Hematopoietic multipotent progenitor cell treated with erythropoietin and hydrocortisone succinate and interleukin-3 and kit ligand, for 8 days (in vitro differentiated cells): ENCODE results near the gene HECA.
"Not testable (repeated sequence)": the region's sequence is repeated elsewhere in the genome, so short reads cannot be mapped to it uniquely, and the experiment has no call there.

Experiments
- DNase-seq: peaks from one replicate; pipeline ENCODE4 v3.0.0-alpha.2; 2015

The HECA gene

DNA sequence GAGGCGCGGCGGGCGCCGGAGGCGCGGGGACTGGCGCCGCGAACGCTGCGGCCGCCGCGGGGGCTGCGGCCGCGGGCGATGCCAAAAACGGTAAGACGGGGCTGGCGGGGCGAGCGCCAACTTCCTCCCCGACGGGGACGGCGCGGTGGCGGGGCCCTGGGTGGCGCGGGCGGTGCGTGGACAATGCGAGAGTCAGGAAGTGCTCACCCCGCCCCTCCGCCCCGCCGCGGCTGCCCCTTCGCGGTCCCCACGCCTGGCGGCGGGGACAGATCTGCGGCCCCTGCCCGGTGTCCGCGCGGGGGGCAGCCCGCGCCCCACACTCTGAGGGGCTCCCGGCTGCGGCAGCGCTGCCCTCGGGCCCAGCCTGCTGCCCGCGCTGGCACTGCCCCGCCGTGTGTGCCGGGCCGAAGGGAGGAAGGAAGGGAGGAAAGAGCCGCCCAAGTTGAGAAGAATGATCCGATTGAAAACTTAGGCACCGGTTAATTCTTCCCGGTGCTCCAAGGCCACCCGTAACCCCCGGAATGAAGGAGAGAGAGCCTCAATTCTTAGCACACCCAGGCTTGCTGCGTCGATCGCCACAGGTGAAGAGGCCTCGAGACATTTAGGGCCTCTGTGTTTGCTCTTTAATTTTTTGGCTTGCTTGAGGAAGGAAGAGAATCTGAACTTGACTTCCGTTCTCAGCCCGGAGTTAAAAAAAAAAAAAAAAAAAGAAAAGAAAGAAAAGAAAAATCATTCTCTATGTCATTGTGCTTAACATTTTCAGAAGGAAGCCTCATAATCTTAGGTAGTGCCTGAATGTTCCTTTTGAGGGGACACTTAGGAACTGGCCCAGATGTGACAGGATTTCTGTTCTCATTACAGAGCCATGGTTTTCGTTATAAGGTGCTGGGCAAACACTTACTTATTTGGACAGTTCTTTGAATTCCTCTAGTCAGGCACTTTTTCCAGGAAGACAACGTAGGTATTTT is 982 bp downstream of the HECA start:
- peak; percentile 31 for DNase-seq

DNA sequence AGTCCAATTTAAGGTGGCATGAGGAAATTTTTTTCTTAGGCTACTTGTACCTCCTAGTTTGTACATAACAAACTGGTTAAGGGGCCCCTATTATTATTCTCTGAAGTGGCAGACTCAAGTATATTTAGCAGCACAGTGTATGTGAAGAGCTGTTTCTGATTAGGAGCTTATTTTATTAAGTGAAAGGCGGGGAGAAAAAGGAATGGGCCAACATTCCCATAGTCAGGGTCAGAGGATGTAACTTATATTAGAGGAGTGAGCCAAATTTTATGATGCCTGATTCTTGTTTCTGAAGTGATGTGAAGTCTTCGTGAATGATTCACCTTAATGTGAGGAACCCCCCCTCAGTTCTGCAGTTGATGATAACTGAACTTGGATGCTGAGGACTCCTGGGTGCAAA is 2.8 kb downstream of the HECA start:
- DNase-seq, result no peak

DNA sequence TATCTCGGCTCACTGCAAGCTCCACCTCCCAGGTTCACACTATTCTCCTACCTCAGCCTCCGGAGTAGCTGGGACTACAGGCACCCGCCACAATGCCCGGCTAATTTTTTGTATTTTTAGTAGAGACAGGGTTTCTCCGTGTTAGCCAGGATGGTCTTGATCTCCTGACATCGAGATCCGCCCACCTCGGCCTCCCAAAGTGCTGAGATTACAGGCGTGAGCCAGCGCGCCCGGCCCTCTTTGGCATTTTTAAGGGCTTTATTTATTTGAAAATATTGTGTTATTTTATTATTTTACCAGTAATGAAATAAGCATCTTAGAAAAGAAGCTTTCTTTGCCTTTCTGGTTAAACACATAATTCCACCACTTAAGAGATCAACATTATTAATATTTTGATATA is 6.0 kb downstream of the HECA start:
- DNase-seq, result not testable (repeated sequence)

DNA sequence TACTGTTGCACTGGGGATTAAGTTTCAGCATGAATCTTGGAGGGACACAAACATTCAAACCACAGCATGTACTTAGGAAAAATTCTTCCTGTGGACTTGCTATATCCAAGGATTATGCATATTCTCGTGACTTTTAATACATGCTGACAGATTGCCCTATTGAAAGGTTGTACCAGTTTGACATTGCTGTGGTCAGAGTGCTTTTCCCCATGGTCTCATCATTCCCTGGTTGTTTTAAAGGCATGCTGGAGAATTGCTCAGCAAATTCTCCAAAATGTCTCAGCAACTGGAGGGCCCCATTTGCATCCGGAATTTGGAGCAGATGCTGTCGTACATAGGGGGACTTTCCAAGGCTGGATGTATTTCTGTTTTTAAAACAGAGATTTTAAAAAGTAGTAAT is 7.4 kb downstream of the HECA start:
- DNase-seq, result no peak

DNA sequence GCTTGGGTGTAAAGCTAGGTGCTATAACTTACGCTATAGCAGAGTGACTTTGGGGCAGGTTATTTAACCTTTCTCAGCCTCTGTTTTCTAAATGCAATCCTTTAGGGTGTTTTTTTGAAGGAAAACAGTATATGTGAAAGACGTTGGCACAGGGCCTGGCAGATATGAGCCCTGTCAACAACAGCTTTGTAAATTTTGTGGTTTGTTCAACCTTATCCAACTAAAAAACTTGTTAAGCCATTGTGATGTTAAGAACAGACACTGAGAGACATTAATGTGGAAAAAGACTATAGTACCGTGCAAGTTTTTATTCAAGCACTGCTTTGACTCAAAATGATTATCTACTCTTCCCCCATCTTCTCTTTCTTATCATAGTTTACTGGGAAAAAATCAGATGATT is 8.2 kb downstream of the HECA start:
- DNase-seq, result peak; percentile 57

DNA sequence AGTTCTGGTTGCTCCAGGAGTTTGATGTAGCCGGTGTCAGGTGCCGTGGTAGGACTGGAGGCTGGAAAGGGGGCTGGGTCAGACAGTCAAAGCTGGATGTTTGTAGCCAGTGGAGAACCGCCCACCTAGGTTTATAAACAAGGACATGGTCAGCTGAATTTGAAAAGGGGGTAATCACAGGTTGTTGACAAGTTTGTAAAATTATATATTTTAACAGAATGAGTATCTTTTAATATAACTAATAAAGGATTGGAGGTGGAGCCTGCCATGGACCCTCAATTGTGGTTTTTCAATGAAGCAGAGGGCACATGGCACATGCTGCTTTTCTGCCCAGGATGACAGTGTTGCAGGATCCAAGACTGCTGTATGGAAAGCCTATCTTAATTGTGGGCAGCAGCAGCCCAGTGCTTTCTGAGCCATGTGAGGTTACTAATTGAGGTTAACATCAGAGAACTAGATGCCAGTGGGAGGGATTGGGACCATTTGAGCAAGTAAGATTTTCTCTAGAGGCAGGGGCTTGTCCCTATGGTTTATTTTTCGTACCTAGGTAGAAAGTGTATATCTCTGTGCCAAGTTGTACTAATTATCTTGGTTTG is 9.7 kb downstream of the HECA start:
- peak; percentile 24 for DNase-seq

DNA sequence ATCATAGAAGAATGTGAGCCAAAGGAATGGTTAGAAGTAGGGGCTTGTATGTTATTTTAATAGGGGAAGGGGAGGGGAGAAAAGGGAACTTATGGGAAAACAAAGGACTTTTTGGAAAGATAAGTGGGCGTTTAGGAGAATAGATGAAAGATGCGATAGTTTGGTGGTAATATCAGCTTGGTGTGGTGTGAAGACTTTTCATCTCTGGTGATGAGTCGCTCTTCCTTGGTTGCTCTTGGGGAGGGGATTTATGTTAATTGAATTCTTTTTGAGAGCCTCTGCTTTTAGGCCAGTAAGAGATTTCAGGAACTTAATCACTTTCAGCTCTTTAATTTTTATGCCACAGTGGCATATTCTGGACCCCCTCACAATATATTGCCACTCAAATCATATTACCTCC is 10.8 kb downstream of the HECA start:
- DNase-seq, result no peak

DNA sequence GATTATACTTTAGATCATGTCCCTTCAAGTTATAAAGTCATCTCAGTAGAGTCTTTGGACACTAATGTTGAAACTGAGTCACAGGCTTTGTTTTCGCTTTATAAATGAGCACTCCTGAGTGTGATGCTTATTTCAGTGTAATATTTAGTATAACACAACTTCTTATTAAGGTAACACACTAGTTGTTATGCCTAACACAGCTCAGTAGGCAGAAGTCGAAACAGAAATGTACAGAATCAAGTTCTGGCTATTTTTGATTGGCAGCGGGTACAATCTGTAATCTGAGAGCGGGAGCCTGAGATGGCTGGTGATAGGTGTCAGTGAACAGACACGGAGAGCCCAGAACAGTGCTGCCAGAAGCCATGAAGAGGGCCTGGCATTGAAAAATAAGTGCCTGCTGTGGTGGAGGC is 11.4 kb downstream of the HECA start:
- DNase-seq, result no peak

DNA sequence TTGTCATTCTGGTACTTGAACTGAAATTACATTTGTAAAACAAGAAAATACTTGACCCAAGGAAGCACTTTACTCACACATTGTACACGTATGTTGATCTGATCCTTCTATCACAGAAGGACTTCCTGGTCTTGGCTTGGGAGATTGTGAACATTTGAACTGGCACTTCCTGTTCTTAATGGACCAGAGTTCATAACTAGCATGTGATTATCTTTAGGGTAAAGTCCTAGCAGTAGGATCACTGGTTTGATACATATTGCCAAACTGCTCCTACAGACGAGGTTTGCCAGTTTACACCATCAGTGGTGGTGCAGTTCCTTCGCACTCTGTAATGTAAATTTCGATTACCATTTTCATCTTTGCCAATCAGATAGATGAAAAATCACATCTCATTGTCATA is 12.7 kb downstream of the HECA start:
- no peak for DNase-seq

DNA sequence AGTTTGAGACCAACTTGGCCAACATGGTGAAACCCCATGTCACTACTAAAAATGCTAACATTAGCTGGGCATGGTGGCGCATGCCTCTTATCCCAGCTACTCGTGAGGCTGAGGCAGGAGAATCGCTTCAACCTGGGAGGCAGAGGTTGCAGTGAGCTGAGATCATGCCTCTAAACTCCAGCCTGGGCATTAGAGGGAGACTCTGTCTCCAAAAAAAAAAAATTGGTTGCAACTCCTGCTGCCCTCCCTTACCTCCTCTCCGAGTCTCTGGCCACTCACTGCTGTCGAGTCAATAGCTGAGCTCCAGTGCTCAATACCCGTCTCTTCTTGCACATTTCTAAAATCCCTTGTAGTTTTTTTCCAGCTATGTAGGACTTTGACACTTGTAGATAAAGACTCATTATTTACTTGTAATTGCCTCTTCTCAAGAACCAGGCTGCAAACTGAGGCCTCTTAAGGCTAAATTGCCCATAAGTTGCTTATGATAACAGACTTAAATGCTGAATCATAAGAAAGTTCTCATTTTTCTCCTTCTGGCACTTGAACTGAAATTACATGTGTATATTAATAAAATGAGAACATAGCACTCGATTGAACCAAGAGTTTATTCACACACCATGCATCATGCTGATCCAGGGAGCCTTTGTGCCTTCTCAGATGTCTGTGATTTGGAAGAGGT is 13.8 kb downstream of the HECA start:
- peak; percentile 34 for DNase-seq

DNA sequence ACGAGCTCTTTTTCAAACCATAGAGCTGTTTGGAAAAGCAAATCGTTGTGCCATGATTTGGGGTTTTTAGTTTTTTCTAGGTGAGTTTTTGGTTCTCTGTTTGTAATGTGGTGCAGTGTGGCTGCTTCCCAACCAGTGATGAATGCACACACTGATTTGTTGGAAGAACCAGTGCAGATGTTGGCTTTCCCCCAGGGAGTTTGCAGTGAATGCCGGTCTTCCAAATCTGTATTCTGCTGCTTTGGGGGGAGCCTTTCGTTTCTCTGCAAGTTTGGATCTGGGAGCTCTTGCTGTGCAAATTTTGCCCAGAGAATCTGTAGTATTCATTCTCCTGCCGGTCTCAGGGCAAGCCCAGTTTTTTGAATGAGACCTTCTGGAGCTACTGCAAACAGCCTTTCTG is 14.5 kb downstream of the HECA start:
- DNase-seq, result no peak

DNA sequence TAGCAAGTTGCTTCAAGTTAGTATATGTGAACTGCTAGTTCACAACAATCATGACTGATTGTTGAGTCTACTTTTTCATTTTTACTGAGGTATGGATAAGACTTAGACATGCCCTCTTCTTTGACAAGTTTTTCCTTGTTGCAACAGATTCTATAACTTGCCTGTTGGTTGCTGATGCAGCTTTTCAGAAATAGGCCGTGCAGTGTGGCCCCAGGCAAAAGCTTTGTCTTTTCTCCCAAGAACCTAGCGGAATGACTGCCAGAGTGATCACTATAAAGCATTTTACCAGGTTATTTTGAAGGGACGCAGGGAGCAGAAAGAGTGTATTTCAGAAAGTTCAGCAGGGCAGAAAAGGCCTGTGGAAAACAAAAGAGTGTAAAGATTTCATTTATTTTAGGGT is 16.0 kb downstream of the HECA start:
- no peak for DNase-seq

DNA sequence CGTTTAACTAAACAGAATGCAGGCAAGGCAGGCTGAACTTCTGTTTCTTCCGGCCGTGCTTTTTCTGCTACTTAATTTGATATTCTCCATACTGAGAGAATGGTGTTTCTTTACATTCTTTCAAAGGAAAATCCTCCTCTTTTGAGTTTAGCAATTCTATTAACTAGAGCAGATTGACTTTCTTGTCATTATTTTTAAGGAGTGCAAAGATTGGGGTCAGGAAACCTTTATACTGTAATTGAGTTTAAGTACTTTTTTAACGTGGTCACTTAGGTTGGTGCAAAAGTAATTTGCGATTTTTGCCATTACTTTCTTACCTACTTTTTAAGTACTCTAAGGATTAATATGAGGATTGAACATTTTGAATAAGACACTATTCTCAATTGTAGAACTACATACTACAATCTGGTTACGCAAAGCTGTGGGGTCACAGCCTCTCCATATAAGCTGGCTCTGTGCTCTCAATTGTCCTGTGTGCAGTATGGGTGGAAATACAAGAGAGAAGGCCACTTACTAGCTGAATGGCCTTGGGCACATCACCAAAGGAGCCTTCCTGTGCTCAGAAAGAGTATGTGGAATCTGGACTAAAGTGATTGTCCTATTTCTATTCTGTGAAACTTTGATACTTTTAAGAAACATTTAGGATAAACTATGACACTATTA is 16.7 kb downstream of the HECA start:
- DNase-seq, result no peak

DNA sequence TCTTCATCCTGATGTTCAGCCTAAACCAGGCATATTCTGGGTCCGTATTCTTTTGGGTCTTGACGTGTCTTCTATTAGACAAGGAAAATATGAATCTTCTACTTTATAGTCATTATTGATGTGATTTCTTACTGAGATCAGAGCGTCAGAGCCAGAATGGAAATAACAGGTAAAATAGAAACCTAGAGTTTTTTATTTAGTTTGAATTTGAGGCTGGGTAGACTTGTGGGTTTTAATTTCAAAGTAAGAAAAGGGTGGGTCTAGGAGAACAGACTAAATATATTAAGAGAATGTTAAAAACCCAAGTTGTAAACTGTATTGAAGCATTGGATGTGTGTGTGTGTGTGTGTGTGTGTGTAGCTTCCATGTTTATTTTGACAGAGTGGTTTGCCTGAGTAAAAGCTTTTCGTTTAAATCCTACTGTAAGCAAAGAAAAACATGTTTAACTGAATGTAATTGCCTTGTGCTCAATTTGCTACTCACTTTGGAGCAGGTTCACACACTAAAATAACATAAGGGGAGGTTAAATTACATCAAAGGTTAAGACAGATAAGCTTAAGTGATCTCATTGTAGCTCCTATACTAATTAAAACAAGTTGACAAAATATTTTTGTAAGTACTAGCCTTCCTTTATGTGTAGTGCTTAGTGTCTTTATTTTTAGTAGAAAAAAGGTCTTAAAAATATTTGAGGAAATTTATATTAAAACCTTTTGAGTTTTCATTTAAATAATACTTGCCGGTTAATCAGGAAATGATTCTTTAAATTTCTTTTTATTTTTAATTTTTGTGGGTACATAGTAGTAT is 17.4 kb downstream of the HECA start:
- DNase-seq, result no peak

DNA sequence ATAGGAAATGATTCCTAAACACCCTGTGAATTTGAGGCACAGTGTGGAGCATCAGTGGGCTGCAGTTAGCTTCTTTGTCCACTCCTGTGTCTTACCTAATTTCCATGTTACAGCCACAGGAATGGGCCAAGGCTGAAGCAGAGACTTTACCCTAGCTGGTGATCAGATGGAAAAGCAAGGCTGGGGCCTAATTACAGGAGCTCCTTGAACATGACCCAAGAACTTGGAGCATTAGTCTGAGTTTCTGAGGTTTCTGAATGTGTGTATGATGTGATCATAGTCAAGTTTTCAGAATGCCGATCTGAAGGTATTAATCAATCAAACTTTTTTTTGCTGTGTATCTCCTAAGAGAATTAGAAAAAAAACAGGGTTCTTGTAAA is 18.0 kb downstream of the HECA start:
- DNase-seq, result no peak

DNA sequence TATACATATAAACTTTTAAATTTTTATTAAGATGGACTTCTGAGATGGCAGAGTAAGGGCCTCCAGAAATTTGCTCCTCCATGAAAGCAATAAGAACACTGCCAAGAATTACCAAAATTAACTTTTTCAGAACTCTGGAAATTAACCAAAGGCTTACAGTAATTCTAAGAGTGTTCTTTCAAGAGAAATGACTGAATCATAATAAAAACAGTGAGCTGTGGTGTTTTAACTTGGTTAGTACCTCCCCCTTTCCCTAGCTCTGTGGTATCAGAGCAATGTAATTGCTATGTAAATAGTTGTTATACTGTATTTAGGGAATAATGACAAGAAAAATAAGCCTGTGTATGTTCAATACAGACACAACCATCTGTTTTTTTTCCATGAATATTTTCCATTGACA is 19.0 kb downstream of the HECA start:
- DNase-seq, result no peak

DNA sequence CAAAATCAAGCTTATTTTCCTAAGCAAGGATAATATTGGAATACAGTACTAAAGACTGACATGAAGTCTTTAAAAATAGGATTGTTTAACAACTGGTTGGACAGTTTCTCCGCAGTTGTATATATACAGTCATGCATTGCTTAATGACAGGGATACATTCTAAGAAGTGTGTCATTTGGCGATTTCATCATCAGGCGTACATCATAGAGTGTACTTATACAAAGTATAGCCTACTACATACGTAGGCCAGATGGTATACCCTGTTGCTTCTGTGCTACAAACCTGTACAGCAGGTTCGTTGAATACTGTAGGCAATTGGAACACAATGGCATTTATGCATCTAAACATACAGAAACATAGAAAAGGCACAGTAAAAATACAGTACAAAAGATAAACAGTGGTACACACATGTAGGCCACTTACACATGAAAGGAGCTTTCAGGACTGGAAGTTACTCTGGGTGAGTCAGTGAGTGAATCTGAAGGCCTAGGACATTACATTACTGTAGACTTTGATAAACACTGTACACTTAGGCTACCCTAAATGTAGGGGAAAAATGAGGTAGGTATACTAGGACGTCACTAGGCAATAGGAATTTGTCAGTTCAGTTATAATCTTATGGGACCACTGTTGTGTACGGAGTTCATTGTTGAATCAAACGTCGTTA is 20.1 kb downstream of the HECA start:
- DNase-seq, result no peak

DNA sequence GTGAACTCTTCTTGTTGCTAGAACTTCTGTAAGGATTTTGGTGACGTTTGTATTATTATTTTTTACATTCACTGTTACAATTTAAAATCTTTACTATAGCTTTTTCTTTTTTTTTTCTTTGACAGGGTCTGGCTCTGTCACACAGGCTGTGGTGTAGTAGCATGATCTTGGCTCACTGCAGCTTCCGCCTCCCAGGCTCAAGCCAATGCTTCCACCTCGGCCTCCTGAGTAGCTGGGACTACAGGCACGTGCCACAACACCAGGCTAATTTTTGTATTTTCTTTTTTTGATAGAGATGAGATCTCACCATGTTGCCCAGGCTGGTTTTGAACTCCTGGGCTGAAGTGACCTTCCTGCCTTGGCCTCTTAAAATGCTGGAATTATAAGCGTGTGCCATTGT is 21.2 kb downstream of the HECA start:
- DNase-seq, result no peak

DNA sequence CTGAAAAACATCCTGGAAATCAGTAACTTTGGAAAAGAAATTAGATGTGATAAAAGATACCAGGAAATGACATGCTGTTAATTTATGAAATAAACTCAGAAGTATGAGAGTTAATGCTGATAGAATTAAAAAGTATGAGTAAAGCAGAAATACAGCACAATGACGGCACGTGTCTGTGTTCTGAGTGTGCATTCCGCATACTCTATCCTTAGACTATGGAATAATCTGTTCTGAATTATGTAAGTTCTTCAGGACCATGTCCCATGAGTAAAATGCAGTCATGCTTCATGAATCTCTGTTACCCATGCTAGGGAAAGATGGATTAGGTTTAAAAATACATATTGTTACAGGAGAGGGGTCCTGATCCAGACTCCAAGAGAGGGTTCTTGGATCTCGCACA is 21.7 kb downstream of the HECA start:
- DNase-seq, result no peak

DNA sequence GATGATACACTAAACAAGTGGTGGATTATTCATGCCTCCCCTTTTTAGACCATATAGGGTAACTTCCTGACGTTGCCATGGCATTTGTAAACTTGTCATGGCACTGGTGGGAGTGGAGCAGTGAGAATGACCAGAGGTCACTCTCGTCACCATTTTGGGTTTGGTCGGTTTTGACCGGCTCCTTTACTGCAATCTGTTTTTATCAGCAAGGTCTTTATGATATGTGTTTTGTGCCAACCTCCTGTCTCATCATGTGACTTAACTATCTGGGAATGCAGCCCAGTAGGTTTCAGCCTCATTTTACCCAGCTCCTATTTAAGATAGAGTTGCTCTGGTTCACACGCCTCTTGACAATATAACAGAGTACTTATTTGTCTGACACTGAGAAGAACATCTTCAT is 22.2 kb downstream of the HECA start:
- DNase-seq, result not testable (repeated sequence)

DNA sequence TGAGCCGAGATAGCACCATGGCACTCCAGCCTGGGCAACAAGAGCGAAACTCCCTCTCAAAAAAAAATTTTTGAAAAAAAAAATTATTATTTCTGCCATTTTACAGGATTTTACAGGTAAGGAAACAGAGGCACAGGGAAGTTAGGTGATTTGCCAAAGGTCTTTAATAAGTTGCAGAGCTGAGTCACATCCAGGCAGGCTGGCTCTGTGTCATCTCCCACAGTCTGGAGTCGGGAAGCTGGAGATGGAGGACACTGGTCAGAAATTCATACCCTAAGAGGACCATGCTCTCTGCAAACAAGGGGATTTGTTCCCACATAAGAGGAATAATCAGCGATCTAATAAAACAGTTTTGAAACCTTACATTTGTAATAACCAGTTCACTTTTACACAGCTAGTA is 24.1 kb downstream of the HECA start:
- no peak for DNase-seq

DNA sequence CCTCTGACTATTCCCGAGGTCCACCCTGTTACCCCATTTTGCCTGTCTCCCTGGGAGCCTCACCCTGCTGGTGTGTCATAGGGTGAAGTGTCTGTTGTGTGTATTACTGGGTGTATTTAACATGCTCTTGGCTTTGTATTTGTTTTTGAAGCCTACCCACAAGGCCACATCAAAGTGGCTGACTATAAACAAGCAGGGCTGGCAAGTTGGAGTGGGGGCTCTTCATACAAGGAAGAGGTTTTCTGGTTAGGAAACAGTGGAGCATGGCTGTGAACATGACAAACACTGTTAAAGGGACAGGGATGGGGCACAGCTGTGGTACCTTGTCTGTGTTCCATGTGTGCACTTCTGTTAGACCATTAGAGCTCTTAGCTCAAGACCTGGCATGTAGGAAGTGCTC is 26.3 kb downstream of the HECA start:
- DNase-seq, result no peak
